ENCODE measurements around the gene UBAP1L.
A peak's percentile ranks its signal among the peaks of the same experiment; 100 is the strongest.
"Not testable (repeated sequence)": the region's sequence is repeated elsewhere in the genome, so short reads cannot be mapped to it uniquely, and the experiment has no call there.

The UBAP1L gene

DNA sequence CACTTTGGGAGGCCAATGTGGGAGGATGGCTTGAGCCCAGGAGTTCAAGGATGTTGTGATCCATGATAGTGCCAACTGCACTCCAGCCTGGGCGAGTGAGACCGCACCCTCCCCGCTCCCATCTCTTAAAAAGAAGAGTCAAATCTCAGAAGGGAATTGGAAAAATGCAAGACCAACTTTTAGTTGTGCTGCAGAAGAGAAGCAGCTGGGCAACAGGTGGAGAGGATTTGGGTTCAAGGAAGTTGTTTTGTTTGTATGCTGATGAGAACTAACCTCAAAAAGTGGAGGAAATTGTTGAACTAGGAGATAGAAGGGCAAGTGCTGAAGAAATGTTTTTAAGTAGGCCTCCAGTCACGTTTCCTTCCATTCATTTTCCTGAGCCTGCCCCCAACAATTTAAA is 31.4 kb upstream of the UBAP1L start:
- Histone ChIP-seq H3K27me3 (no peaks in the 10 kb centered on the region), H3K4me1 (ENCODE audit: control insufficient read depth in 1 of 2, insufficient read depth in 1 of 2, low read depth in 1 of 2, low read length in 1 of 2) (no peaks in the 10 kb centered on the region), H3K36me3 (peaks cover 49% of the 10 kb centered on the region), H3K4me3 (ENCODE audit: low read depth in 1 of 2, low read length in 1 of 2) (no peak overlapping the region), H3K27ac (no peak overlapping the region), H3K9me3 (no peaks in the 10 kb centered on the region)
- no peak for TF ChIP-seq CTCF (IDR thresholded peaks at IDR 0.05)

- not testable (repeated sequence) for H3K4me1 ChIP-seq (ENCODE audit: control insufficient read depth in 1 of 2, insufficient read depth in 1 of 2, low read depth in 1 of 2, low read length in 1 of 2); H3K4me3 ChIP-seq (ENCODE audit: low read depth in 1 of 2, low read length in 1 of 2); H3K27me3 ChIP-seq; H3K9me3 ChIP-seq; H3K36me3 ChIP-seq; H3K27ac ChIP-seq
These were observed 23.6 kb upstream of the UBAP1L start for GRCh38 chr15:65138631-65139030.

- H3K27ac ChIP-seq; H3K27me3 ChIP-seq; H3K4me1 ChIP-seq (ENCODE audit: control insufficient read depth in 1 of 2, insufficient read depth in 1 of 2, low read depth in 1 of 2, low read length in 1 of 2); H3K9me3 ChIP-seq; H3K36me3 ChIP-seq; H3K4me3 ChIP-seq (ENCODE audit: low read depth in 1 of 2, low read length in 1 of 2): not testable (repeated sequence)
These were observed 22.9 kb upstream of the UBAP1L start for GRCh38 chr15:65137893-65138292.

DNA sequence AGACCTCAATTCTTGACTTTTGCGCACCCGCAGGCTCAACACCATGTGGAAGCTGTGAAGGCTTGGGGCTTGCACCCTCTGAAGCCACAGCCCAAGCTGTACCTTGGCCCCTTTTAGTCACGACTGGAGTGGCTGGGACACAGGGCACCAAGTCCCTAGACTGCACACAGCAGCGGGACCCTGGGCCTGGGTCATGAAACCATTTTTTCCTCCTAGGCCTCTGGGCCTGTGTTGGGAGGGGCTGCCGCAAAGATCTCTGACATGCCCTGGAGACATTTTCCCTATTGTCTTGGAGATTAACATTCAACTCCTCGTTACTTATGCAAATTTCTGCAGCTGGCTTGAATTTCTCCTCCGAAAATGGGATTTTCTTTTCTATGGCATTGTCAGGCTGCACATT is 22.1 kb upstream of the UBAP1L start:
- not testable (repeated sequence) for H3K27ac ChIP-seq; H3K36me3 ChIP-seq; H3K4me3 ChIP-seq (ENCODE audit: low read depth in 1 of 2, low read length in 1 of 2); H3K27me3 ChIP-seq; H3K9me3 ChIP-seq; H3K4me1 ChIP-seq (ENCODE audit: control insufficient read depth in 1 of 2, insufficient read depth in 1 of 2, low read depth in 1 of 2, low read length in 1 of 2)

DNA sequence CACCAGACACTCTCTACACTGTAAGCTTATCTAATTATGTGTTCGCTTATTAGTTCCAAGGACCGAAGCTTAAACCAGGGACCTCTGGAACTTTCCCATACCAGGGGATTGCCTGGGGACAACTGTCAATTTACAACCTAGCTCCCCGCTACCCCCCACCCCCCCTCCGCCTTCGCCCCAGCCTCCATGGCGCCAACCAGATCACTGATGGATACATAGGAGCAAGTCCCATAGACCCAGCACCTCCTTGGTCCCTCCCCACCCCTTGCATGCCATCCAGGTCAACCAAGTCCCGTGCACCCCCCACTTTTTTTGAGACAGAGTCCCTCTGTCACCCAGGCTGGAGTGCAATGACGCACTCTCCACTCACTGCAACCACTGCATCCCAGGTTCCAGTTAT is 19.5 kb upstream of the UBAP1L start:
- H3K27ac ChIP-seq: no peak overlapping the region
- no peak overlapping the region for H3K4me3 ChIP-seq (ENCODE audit: low read depth in 1 of 2, low read length in 1 of 2)
- no peak for TF ChIP-seq CTCF (IDR thresholded peaks at IDR 0.05)
- H3K9me3 ChIP-seq: no peaks in the 10 kb centered on the region
- H3K36me3 ChIP-seq: no peaks in the 10 kb centered on the region
- peaks cover 5 to 8% of the 10 kb centered on the region in 2 experiments for H3K4me1 ChIP-seq (ENCODE audit: control insufficient read depth in 1 of 2, insufficient read depth in 1 of 2, low read depth in 1 of 2, low read length in 1 of 2)
- H3K27me3 ChIP-seq: peaks cover 5% of the 10 kb centered on the region

DNA sequence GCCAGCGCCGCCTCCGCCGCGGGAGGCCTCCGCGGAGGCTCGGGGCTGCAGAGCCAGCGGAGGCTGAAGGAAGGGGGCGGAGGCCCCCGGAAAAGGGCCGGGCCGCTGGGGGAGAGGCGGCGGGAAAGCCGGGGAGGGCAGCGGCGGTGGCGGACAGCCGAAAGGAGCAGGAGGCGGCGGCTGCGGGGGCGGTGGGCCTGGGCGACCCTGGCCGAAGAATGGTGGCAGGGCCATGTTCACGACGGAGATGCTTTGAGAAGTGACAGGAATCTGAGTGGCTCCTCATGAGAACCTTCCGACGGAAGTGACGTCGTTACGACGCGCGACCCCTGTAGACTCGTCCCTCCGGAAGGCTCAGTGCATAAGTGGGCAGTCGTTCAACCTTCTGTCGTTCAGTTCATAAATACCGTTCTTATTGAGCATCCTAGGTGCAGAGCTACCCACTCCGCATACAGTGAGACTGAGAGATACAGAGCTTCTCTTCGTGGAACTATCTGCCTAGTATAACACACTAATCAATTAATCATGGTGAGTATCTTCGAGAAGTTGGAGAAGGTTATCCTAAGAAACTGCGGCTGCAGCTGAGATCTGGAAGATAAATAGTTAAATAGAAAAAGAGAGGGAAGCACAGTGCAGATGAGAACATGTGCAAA is 18.7 kb upstream of the UBAP1L start, which contains the start of gene PDCD7:
Gene PDCD7 (minus strand): TSS at position 261 of the 653 bp plus-strand sequence. CDS start 27 bp downstream, at position 234.
- no peak for TF ChIP-seq CTCF (IDR thresholded peaks at IDR 0.05)
- Histone ChIP-seq H3K27ac (peak within 1 kb of the TSS; percentile 57), H3K4me1 (ENCODE audit: control insufficient read depth in 1 of 2, insufficient read depth in 1 of 2, low read depth in 1 of 2, low read length in 1 of 2) (peaks cover 5 to 8% of the 10 kb centered on the region in 2 experiments), H3K27me3 (peaks cover under 1% of the 10 kb centered on the region), H3K9me3 (no peaks in the 10 kb centered on the region), H3K36me3 (peaks cover 4% of the 10 kb centered on the region), H3K4me3 (ENCODE audit: low read depth in 1 of 2, low read length in 1 of 2) (peak within 1 kb of the TSS; percentile 56 to 80)

DNA sequence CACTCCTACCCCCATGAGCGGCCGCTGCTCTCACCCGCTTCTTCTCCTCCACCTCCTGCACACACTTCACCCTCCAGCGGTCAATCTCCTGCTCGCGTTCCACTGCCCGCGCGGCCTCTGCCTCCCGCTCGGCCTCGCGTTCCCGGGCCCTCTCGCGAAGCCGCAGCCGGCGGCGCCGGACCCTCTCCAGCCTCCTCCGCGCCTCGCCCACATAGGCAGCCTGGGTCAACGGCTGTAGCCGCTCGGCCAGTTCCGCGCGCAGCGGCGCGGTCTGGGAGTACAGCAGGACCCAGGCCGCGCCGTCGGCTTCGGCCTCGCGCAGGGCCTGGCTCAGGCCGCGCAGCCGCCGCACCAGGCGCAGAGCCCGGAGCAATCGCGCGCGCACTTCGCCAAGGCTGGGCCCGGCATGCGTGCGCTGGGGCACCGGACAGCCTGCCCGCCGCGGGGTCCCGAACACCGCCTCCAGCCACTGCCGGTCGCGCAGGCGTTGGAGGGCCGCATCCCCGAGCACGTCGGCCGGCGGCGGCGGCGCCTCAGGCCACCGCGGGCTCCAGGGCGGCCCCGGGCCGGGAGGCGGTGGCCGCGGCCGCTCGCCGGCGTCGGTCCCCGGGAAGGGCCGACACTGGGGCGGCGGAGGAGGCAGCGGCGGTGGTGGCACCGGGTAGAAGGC is 18.0 kb upstream of the UBAP1L start:
- no peak for TF ChIP-seq CTCF (IDR thresholded peaks at IDR 0.05)
- no peaks in the 10 kb centered on the region for H3K27me3 ChIP-seq
- H3K4me1 ChIP-seq (ENCODE audit: control insufficient read depth in 1 of 2, insufficient read depth in 1 of 2, low read depth in 1 of 2, low read length in 1 of 2): peaks cover 5 to 8% of the 10 kb centered on the region in 2 experiments
- H3K27ac ChIP-seq: peak overlapping the region; percentile 57
- no peaks in the 10 kb centered on the region for H3K9me3 ChIP-seq
- peaks cover 10% of the 10 kb centered on the region for H3K36me3 ChIP-seq
- peak overlapping the region; percentile 56 to 80 for H3K4me3 ChIP-seq (ENCODE audit: low read depth in 1 of 2, low read length in 1 of 2)

All from neutrophil (primary cell).